HepG2 (cell line): ENCODE results near the gene MAPK8. TPM values are rescaled to one million over a fixed set of nuclear protein-coding genes. Genes with fewer than 3 reads are reported as not detected.

Experiments used
- ATAC-seq: fragments of 200-7000 bp; cut with Tn5 transposase; 3 replicates; pipeline ENCODE4 v1.9.1; 2020; ENCODE audit warnings: mild to moderate bottlenecking, moderate library complexity
- BruUV-seq: library from RNA; stranded (reverse); fragments of 400-500 nt; replicated peaks from 2 replicates; lab custom pipeline; 2021; lab: Mats Ljungman, UMichigan
- CTCF ChIA-PET: fragments of 300-600 bp; formaldehyde crosslinking; extraction: SDS; loops from one replicate; lab custom pipeline; 2021; ENCODE audit warnings: low total read pairs, inconsistent platforms, low intra/inter-chr PET ratio; lab: Yijun Ruan, JAX
- POLR2A ChIA-PET: fragments of 350-600 bp; sonication (Branson Sonifier 250); formaldehyde crosslinking; loops from one replicate; lab custom pipeline; 2020; ENCODE audit warnings: antibody characterized with exemption, inconsistent platforms; lab: Yijun Ruan, JAX
- DNase-seq: peaks from one replicate; pipeline ENCODE4 v3.0.0-alpha.2; 2015; ENCODE audit warnings: low spot score
- FAIRE-seq: peaks from 3 replicates; lab custom pipeline; 2011; peaks lifted over from hg19 to GRCh38; lab: Jason Lieb, UNC
- H2AFZ ChIP-seq: one replicate; pipeline ENCODE4 v1.6.1; 2011; ENCODE audit warnings: low read length, inconsistent platforms
- H3K27ac ChIP-seq: fragments of 300-600 bp; 3 replicates; pipeline ENCODE4 v1.8.0; 2011; ENCODE audit warnings: mixed run types, mild to moderate bottlenecking, mixed read lengths, low read length, inconsistent platforms; ENCODE audit not compliant: insufficient read depth; ENCODE audit errors: extremely low read length
- H3K27me3 ChIP-seq, 2 experiments: fragments of 200-600 bp in 1 of 2; 2 replicates in 1 of 2; 3 replicates in 1 of 2; pipeline versions ENCODE4 v1.6.0 to v1.8.0; 2011; ENCODE audit warnings: low read length in 2 of 2, mild to moderate bottlenecking in 2 of 2, moderate library complexity in 2 of 2, inconsistent platforms in 1 of 2; ENCODE audit not compliant: insufficient read depth in 2 of 2, control insufficient read depth in 1 of 2
- H3K36me3 ChIP-seq, 2 experiments: fragments of 200-600 bp in 1 of 2; replicated peaks in 1 of 2; 2 replicates in 1 of 2; 3 replicates in 1 of 2; pipeline versions ENCODE4 v1.5.1 to v1.8.0; 2011; ENCODE audit warnings: low read length in 2 of 2, inconsistent platforms in 1 of 2; ENCODE audit not compliant: insufficient read depth in 2 of 2, control insufficient read depth in 1 of 2
- H3K4me1 ChIP-seq: 2 replicates; pipeline ENCODE4 v1.5.1; 2012; ENCODE audit warnings: low read length, inconsistent platforms; ENCODE audit not compliant: insufficient read depth
- H3K4me2 ChIP-seq: 2 replicates; pipeline ENCODE4 v1.6.0; 2011; ENCODE audit warnings: low read depth, low read length, inconsistent platforms
- H3K4me3 ChIP-seq, 3 experiments: fragments of 200-600 bp in 1 of 3; sonication (generic), shearing (Covaris generic) in 1 of 3; replicated peaks in 1 of 3; 2 replicates each; pipeline ENCODE4 v1.5.1; 2011 to 2016; ENCODE audit warnings: low read length in 3 of 3, inconsistent platforms in 2 of 3, low read depth in 2 of 3, mild to moderate bottlenecking in 2 of 3, control low read depth in 1 of 3, mixed read lengths in 1 of 3; ENCODE audit not compliant: insufficient read depth in 1 of 3
- H3K79me2 ChIP-seq: one replicate; pipeline ENCODE4 v1.6.1; 2011; ENCODE audit warnings: low read length, inconsistent platforms; ENCODE audit not compliant: insufficient read depth
- H3K9ac ChIP-seq: 2 replicates; pipeline ENCODE4 v1.6.0; 2011; ENCODE audit warnings: mild to moderate bottlenecking, low read depth, low read length, inconsistent platforms; ENCODE audit not compliant: insufficient read depth
- H3K9me3 ChIP-seq: 2 replicates; pipeline ENCODE4 v1.5.1; 2012; ENCODE audit warnings: mild to moderate bottlenecking, low read length
- H4K20me1 ChIP-seq: 2 replicates; pipeline ENCODE4 v1.6.0; 2011; ENCODE audit warnings: inconsistent platforms, mild to moderate bottlenecking, low read length, moderate library complexity; ENCODE audit not compliant: insufficient read depth
- CHCHD3 ChIP-seq: sonication (generic); formaldehyde crosslinking; IDR thresholded peaks from 2 replicates; pipeline ENCODE4 v1.8.0; 2022; ENCODE audit warnings: mild to moderate bottlenecking, missing genetic modification reagents, moderate library complexity
- MAFK ChIP-seq, 2 experiments: IDR thresholded peaks in 1 of 2; conservative IDR thresholded peaks in 1 of 2; 2 replicates each; pipeline ENCODE4 v1.6.1; 2011; ENCODE audit warnings: improper control_type of control experiment in 2 of 2, low read length in 2 of 2
- RFXAP ChIP-seq: sonication (generic); formaldehyde crosslinking; IDR thresholded peaks from 2 replicates; pipeline ENCODE4 v1.4.0; 2020; ENCODE audit warnings: missing genetic modification reagents, borderline replicate concordance
- TEAD2 ChIP-seq: sonication (generic); formaldehyde crosslinking; IDR thresholded peaks from 2 replicates; pipeline ENCODE4 v1.9.0; 2021; ENCODE audit warnings: missing genetic modification reagents
- ZNF34 ChIP-seq: sonication (generic); formaldehyde crosslinking; IDR thresholded peaks from 2 replicates; pipeline ENCODE4 v1.4.0; 2020; ENCODE audit warnings: mild to moderate bottlenecking, missing genetic modification reagents, borderline replicate concordance
- ZNF513 ChIP-seq: sonication (generic); formaldehyde crosslinking; conservative IDR thresholded peaks from 2 replicates; pipeline ENCODE4 v1.5.0; 2020; ENCODE audit warnings: missing genetic modification reagents
- WGBS: methylation state at CpG from one replicate; pipeline ENCODE4 v1.1.6; 2017; ENCODE audit warnings: low lambda C conversion rate; 5-methylcytosine and 5-hydroxymethylcytosine counted together
- in situ Hi-C: cut with HindIII; loops from 2 replicates; pipeline ENCODE4 v1.10.0; 2017; ENCODE audit warnings: low pct_unique_long_range_greater_than_20kb; ENCODE audit not compliant: extremely low pct_ligation_motif_present
- intact Hi-C: fragments of 100-400 bp; cut with micrococcal nuclease; formaldehyde crosslinking; loops from one replicate; pipeline ENCODE4 v1.10.0; 2022; ENCODE audit not compliant: unreplicated experiment
- polyA plus RNA-seq, 8 experiments: library from polyadenylated mRNA; depleted of rRNA in 3 of 8; stranded (reverse) in 7 of 8; unstranded in 1 of 8; fragments of >200 nt; fragmentation: Illumina TruSeq in 4 of 8; extraction: Trizol in 4 of 8; gene quantifications; 2 replicates each; pipeline versions ENCODE4 v1.2.1 to v1.2.3, GENCODE V29; 2011 to 2016; ENCODE audit warnings: low read depth in 4 of 8, missing spikeins in 1 of 8, mixed read lengths in 1 of 8; ENCODE audit not compliant: insufficient read depth in 1 of 8
- total RNA-seq, 5 experiments: library from RNA; depleted of rRNA; stranded (reverse); fragments of >200 nt; fragmentation: Illumina TruSeq; extraction: Trizol; gene quantifications; 2 replicates each; pipeline ENCODE4 v1.2.3, GENCODE V29; 2016; ENCODE audit warnings: low read depth in 1 of 5

The MAPK8 gene
- total and polyA plus RNA-seq, 2 of the 13 experiments (the other 11 are each of a cell fraction or from before 2014, with no cell fraction given) = 41.6 to 47.3 TPM

GRCh38 chr10:48399551-48399950 lies 93.1 kb downstream of the MAPK8 start (continued):
- TF ChIP-seq CHCHD3 (CRISPR knock-in tag) = no peak
- no peak for TF ChIP-seq RFXAP (CRISPR knock-in tag)
- no peak for TF ChIP-seq ZNF513 (CRISPR knock-in tag)
- TF ChIP-seq TEAD2 = no peak

GRCh38 chr10:48400129-48400849 lies 93.8 kb downstream of the MAPK8 start:
- no peak overlapping the region for H3K27ac ChIP-seq
- CTCF ChIA-PET = no interaction called here
- H3K9ac ChIP-seq = no peak overlapping the region

More at GRCh38 chr10:48400129-48400849, 93.8 kb downstream of the MAPK8 start:
- no peak overlapping the region for H3K4me3 ChIP-seq
- intact Hi-C loops (no loop called here), in situ Hi-C loops (no loop called here)
- no peaks in the 10 kb centered on the region for H4K20me1 ChIP-seq
- no peaks in the 10 kb centered on the region for H3K79me2 ChIP-seq
- no peaks in the 10 kb centered on the region for H3K27me3 ChIP-seq
- H3K36me3 ChIP-seq = no peaks in the 10 kb centered on the region
- no peak for ATAC-seq
- no peaks in the 10 kb centered on the region for H3K9me3 ChIP-seq
- H2AFZ ChIP-seq = no peak overlapping the region
- no TSS peak for BruUV-seq
- POLR2A ChIA-PET = no interaction called here
- TF ChIP-seq MAFK (conservative IDR thresholded peaks at IDR 0.05 in 1 of 2, IDR thresholded peaks at IDR 0.05 in 1 of 2; ENCODE audit: low read length in 2 of 2) = 0 out of 4 replicates have a peak, but pooled peaks of 1 of the 2 experiments have one; percentile 1
- no peak for TF ChIP-seq ZNF34 (CRISPR knock-in tag)
- H3K4me1 ChIP-seq = no peaks in the 10 kb centered on the region
- no peak for DNase-seq
- no peak for FAIRE-seq
- WGBS = 82% methylated on average over 3 of the region's 3 CpGs
- no peak overlapping the region for H3K4me2 ChIP-seq
